NCI-H524 treated with DMSO at 0.1 percent for 48 hours (cell line): Measurements from ENCODE around the gene PRKG1.
"Not testable (repeated sequence)": the region's sequence is repeated elsewhere in the genome, so short reads cannot be mapped to it uniquely, and the experiment has no call there.

Experiments used
- DNase-seq: peaks from one replicate; lab custom pipeline; 2025; lab: John Stamatoyannopoulos, UW

The PRKG1 gene

GRCh38 chr10:51377932-51378599, 303.8 kb downstream of the PRKG1 start:
- DNase-seq = no peak

GRCh38 chr10:51382181-51382580, 307.9 kb downstream of the PRKG1 start:
- DNase-seq = no peak

GRCh38 chr10:51384971-51385370, 310.7 kb downstream of the PRKG1 start:
- no peak for DNase-seq

- no peak for DNase-seq
These were observed 312.1 kb downstream of the PRKG1 start for GRCh38 chr10:51386248-51386885.

- no peak for DNase-seq
These were observed 315.4 kb downstream of the PRKG1 start for GRCh38 chr10:51389415-51390321.

GRCh38 chr10:51393006-51393405, 318.7 kb downstream of the PRKG1 start:
- not testable (repeated sequence) for DNase-seq

- no peak for DNase-seq
These were observed 319.8 kb downstream of the PRKG1 start for GRCh38 chr10:51394039-51394438.

GRCh38 chr10:51397244-51397643, 323.0 kb downstream of the PRKG1 start:
- no peak for DNase-seq

GRCh38 chr10:51397695-51398094, 323.4 kb downstream of the PRKG1 start:
- DNase-seq = no peak

- no peak for DNase-seq
These were observed 325.6 kb downstream of the PRKG1 start for GRCh38 chr10:51399840-51400239.

- DNase-seq = no peak
These were observed 326.3 kb downstream of the PRKG1 start for GRCh38 chr10:51400392-51401096.

GRCh38 chr10:51403521-51403920, 329.2 kb downstream of the PRKG1 start:
- DNase-seq = no peak

- no peak for DNase-seq
These were observed 331.5 kb downstream of the PRKG1 start for GRCh38 chr10:51405580-51406351.

GRCh38 chr10:51406581-51406980, 332.3 kb downstream of the PRKG1 start:
- DNase-seq = no peak

- no peak for DNase-seq
These were observed 342.2 kb downstream of the PRKG1 start for GRCh38 chr10:51416494-51416893.

- DNase-seq = no peak
These were observed 345.2 kb downstream of the PRKG1 start for GRCh38 chr10:51419196-51420093.

- DNase-seq = no peak
These were observed 347.6 kb downstream of the PRKG1 start for GRCh38 chr10:51421853-51422252.

GRCh38 chr10:51422311-51423120, 348.2 kb downstream of the PRKG1 start:
- DNase-seq = no peak

- no peak for DNase-seq
These were observed 348.8 kb downstream of the PRKG1 start for GRCh38 chr10:51423121-51423452.

GRCh38 chr10:51425431-51425830, 351.1 kb downstream of the PRKG1 start:
- no peak for DNase-seq
